Esophagus mucosa (tissue), 1 donor: ENCODE measurements around the gene MZB1. TPM values are rescaled to one million over a fixed set of nuclear protein-coding genes. Genes with fewer than 3 reads are reported as not detected.

Source experiments
- total RNA-seq: library from RNA; stranded (reverse); gene quantifications from one replicate; pipeline ENCODE4 v1.2.4, GENCODE V29; 2023
- donor health status: DM: yes; HTN: yes; CAD: no.

MZB1 gene
- total RNA-seq, 1 donor from 2014 or later, result 3.3 TPM

Other genes starting within 250 kb of the MZB1 start
- 29.3 TPM for gene SIL1, start 191.5 kb downstream of the MZB1 start, total RNA-seq
- 60.5 TPM for gene MATR3, start 96.2 kb downstream of the MZB1 start, total RNA-seq
- gene PAIP2, start 48.1 kb downstream of the MZB1 start, total RNA-seq, result 38.1 TPM
- gene SLC23A1, start 6.6 kb downstream of the MZB1 start, total RNA-seq, result 0.28 TPM
- gene PROB1, start 5.2 kb upstream of the MZB1 start, total RNA-seq, result 1.9 TPM
- gene SPATA24, start 14.2 kb upstream of the MZB1 start, total RNA-seq, result 3.7 TPM
- 2.2 TPM for gene DNAJC18, start 49.6 kb upstream of the MZB1 start, total RNA-seq
- 5.0 TPM for gene ECSCR, start 72.8 kb upstream of the MZB1 start, total RNA-seq
- not detected for gene SMIM33, start 81.1 kb upstream of the MZB1 start, total RNA-seq
- 45.5 TPM for gene STING1, start 92.8 kb upstream of the MZB1 start, total RNA-seq
- 119 TPM for gene UBE2D2, start 171.4 kb upstream of the MZB1 start, total RNA-seq